CD4-positive, alpha-beta T cell treated with Interleukin-12 subunit alpha and Interleukin-12 subunit beta, for 1 hour (primary cell): Measurements from ENCODE around the gene NVL.
"Not testable (repeated sequence)": the region's sequence is repeated elsewhere in the genome, so short reads cannot be mapped to it uniquely, and the experiment has no call there.

Experiments used
- DNase-seq: peaks from one replicate; pipeline ENCODE4 v3.0.0-alpha.2; 2020

NVL gene

GRCh38 chr1:224333939-224334786 lies 4.2 kb upstream of the NVL start:
- no peak for DNase-seq

- peak; percentile 71 for DNase-seq
Observed at GRCh38 chr1:224333309-224333926, 3.4 kb upstream of the NVL start.

GRCh38 chr1:224331824-224332223 lies 1.9 kb upstream of the NVL start:
- no peak for DNase-seq

- DNase-seq, result no peak
Observed at GRCh38 chr1:224331326-224331725, 1.4 kb upstream of the NVL start.

DNA sequence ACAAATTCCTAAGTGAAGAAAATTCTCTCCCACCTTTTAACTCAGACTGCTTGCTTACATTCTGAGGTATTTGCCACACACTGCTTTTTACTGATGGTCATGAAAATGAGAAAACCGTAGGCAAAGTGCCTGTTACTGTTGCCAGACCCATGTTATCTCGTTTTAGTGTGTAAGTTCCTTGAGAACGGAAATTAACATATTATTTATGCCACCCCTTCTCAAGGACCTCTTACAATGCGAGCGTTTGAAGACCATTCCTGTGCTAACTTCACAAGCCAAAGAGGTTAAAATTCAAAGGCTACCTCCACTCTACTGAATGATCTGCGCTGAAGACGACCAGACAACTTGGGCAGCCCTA lies 509 bp downstream of the NVL start:
- DNase-seq, result no peak

- no peak for DNase-seq
Observed at GRCh38 chr1:224328644-224329043, 1.3 kb downstream of the NVL start.

DNA sequence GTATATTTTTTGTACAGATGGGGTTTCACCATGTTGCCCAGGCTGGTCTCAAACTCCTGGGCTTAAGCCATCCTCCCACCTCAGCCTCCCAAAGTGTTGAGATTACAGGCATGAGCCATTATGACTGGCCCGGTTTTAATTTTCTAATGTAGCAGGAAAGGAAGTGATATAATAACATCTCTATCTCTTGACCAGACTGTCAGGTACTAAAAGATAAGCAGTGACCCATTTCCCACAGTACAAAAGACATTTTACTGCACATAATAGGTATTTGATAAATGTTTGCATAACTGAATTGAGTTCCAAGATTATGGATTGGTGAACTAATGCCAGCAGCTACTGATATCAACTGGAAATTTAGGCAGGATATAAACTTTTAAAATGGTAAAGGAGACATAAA lies 4.0 kb downstream of the NVL start:
- DNase-seq, result no peak

- no peak for DNase-seq
Observed at GRCh38 chr1:224321706-224322105, 8.3 kb downstream of the NVL start.

- no peak for DNase-seq
Observed at GRCh38 chr1:224317383-224318045, 12.5 kb downstream of the NVL start.

GRCh38 chr1:224312025-224312424 lies 17.9 kb downstream of the NVL start:
- DNase-seq, result no peak

DNA sequence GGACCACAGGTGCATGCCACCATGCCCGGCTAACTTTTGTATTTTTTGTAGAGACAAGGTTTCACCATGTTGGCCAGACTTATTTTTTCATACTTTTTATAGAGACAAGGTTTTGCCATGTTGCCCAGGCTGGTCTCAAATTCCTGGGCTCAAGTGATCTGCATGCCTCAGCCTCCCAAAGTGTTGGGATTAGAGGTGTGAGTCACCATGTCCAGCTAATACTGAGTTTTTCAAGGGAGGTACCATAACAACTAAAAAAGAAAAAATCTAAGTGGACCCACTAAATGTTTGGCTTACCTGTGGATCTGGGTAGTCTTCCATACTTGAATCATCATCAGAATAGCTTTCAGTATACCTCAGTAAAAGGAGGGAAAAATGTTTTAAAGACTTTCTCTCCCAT lies 18.5 kb downstream of the NVL start:
- not testable (repeated sequence) for DNase-seq

- no peak for DNase-seq
Observed at GRCh38 chr1:224308064-224308463, 21.9 kb downstream of the NVL start.

GRCh38 chr1:224304767-224305166 lies 25.2 kb downstream of the NVL start:
- DNase-seq, result no peak

DNA sequence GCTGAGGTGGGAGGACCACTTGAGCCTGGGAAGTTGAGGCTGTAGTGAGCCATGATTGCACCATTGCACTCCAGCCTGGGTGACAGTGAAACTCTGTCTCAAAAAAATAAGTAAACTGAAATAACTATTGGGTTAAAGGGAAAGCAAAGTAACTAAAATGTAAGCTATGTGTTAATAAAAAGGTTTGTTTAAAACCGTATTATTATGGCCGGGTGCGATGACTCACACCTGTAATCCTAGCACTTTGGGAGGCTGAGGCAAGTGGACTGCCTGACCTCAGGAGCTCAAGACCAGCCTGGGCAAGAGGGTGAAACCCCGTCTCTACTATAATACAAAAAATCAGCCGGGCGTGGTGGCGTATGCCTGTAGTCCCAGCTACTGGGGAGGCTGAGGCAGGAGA lies 27.0 kb downstream of the NVL start:
- no peak for DNase-seq

DNA sequence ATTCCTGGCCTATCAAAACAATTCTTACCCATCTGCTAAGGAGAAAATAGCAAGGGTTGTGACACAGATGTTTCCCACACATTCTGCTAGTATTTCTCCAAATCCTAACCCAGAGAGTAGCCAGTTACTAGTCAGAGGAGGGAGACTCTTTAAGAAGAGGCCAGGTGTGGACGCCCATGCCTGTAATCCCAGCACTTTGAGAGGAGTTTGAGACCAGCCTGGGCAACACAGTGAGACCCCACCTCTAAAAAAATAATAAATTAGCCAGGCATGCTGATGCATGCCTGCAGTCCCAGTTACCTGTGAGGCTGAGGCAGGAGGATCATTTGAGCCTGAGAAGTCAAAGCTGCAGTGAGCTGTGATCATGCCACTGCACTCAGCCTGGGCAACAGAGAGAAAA lies 28.6 kb downstream of the NVL start:
- no peak for DNase-seq

GRCh38 chr1:224300346-224300745 lies 29.6 kb downstream of the NVL start:
- no peak for DNase-seq

DNA sequence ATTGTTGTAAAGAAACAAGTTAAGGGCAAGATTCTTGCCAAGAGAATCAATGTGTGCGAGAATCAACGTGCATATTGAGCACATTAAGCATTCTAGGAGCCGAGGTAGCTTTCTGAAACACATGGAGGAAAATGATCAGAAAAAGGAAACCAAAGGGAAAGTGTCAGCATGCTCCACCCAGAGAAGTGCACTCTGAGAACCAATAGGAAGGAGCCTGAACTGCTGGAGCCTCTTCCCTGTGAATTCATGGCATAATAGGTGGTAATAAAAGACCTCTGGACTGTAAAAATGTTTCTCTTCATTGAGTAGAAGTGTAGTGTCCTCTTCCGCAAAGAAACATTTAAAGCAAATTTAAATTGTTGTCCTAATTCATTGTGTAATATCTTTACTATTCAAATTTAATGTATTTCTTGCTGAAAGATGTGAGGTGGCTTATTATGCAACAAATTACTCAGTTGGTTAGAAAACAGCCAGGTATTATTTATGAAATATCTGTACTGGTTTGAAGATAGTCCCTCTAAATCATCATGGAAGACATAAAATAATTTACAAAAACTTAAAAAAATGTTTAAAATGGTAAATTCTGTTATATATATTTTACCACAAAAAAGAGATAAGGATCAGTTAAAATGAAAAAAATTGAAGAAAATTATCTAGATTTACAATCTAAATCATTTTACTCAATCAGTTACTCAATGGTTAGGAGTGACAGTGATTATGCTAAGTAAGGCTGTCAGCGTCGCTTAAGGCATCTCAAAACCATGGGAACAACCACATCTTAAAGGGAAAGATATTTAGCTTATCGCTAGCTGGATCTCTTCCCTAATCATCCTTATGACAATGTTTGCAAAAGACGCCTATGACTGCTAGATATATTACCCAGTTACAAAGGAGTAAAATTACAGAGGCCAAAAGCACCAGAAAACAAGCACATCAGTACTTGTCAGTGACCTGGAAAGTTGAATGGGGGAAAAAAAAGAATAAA lies 31.3 kb downstream of the NVL start:
- no peak for DNase-seq

DNA sequence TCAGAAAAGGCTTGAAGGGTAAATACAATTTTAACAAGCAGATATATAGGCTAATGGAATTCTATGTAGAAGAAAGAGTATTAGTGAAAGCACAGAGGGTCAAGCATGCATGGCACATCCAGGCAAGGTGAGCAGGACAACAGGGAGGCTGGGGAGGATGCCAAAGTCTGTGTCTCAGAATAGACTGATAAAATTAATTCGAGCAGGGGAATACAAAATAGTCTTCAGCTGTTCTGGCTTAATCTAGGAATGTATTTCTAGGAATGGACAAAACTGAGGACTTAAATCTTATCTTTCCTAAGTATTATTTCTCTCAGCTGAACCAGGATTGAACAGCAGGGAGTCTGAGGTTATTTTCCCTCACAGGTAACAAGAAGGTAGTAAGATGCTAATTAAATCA lies 35.2 kb downstream of the NVL start:
- no peak for DNase-seq

DNA sequence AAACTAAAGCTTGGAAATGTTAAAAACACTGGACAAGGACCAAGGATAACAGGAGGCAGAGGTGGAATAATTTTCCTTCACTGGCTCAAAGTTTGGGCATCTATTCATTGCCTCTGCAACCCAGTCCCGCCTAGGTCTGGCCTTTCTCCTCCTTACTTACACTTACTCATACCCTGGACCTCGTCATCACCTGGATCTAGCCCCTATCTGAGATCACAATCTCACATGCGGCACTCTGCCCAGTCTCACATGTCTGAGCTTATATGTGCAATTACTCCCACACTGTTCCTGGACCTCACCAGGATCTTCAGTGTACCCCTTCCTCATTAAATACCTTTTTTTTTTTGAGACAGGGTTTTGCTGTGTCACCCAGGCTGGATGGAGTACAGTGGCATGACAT lies 37.6 kb downstream of the NVL start:
- DNase-seq, result no peak

DNA sequence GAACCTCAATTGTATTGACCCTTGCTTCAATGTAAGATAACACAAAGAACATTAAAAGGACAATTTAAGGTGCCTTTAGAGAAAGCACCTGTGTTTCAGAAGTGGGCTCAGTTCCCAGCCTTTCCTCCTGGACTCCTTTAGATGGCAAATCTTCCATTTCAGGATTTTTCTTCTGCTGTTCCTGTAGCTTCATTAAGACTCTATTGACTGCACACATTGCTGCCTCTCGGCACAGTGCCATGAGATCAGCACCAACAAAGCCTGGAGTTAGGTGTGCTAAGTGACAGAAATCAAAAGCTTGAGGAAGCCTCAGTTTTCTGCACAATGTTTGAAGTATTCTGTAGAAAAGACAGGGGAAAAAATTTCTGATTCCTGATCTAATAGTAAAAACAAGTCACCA lies 40.6 kb downstream of the NVL start:
- DNase-seq, result no peak

DNA sequence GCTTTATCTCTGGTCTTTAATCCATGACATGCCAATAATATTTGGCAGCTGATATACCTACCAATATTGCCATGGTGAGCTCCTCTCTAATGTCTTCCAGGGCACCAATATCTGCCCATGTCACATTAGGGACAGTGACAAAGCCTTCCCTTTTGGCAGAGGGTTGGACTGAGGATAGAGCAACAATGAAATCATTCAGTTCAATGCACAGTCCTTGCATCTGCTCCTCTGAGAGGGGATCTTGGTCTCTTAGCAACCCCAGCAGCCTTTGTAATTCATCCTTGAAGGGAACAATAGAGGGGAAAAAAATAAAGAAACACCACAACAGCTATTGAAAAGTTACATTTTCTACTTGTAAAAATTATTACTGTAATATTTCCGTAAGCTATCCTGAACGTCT lies 42.3 kb downstream of the NVL start:
- DNase-seq, result no peak

- no peak for DNase-seq
Observed at GRCh38 chr1:224282140-224282539, 47.8 kb downstream of the NVL start.
